AG04450 (cell line): ENCODE measurements around the gene ABCG4. TPM values are rescaled to one million over a fixed set of nuclear protein-coding genes. Genes with fewer than 3 reads are reported as not detected.

Source experiments
- CTCF ChIA-PET: fragments of 300-600, 350-600 bp; formaldehyde crosslinking; extraction: SDS; loops from one replicate; lab custom pipeline; 2022; ENCODE audit warnings: antibody characterized with exemption, inconsistent platforms; lab: Charles Lee
- POLR2A ChIA-PET: fragments of 350-600 bp; formaldehyde crosslinking; extraction: SDS; loops from one replicate; lab custom pipeline; 2021; ENCODE audit warnings: antibody characterized with exemption, inconsistent platforms; lab: Yijun Ruan, JAX
- DNase-seq: peaks from one replicate; pipeline ENCODE4 v3.0.0-alpha.2; 2011; ENCODE audit warnings: low read depth, low spot score
- H3K27ac ChIP-seq: one replicate; pipeline ENCODE4 v1.5.1; 2012; ENCODE audit warnings: low read depth, low read length, control low read depth
- H3K27me3 ChIP-seq: one replicate; pipeline ENCODE4 v1.6.0; 2012; ENCODE audit warnings: low read length; ENCODE audit not compliant: control insufficient read depth, insufficient read depth
- H3K4me3 ChIP-seq: 2 replicates; pipeline ENCODE4 v1.5.1; 2011; ENCODE audit warnings: mild to moderate bottlenecking, low read depth, low read length, control low read depth
- H3K9me3 ChIP-seq: 2 replicates; pipeline ENCODE4 v1.5.1; 2012; ENCODE audit warnings: low read length; ENCODE audit not compliant: control insufficient read depth, insufficient read depth
- polyA plus RNA-seq: library from polyadenylated mRNA; depleted of rRNA; stranded (reverse); fragments of >200 nt; gene quantifications from 2 replicates; pipeline ENCODE4 v1.2.3, GENCODE V29; 2011; rRNA removed
- TF ChIP-seq, protein P1 (sequence below): IDR thresholded peaks from 2 replicates; pipeline ENCODE4 v1.5.1; 2011; ENCODE audit warnings: low read depth, low read length, control low read depth, inconsistent platforms

ABCG4 gene
- polyA plus RNA-seq, 1 experiment: 0.21 TPM

DNA sequence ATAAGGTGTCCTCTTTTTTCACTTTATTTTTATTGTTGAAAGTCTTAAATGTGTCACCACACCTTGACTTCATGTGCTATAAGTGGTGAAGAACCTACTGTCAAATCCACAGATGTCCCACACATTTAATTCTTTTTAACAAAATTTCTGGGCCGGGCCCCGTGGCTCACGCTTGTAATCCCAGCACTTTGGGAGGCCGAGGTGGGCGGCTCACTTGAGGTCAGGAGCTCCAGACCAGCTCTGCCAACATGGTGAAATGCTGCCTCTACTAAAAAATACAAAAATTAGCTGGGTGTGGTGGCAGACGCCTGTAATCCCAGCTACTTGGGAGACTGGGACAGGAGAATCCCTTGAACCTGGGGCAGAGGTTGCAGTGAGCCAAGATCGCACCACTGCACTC is 60.3 kb downstream of the ABCG4 start:
- CTCF ChIA-PET: interaction anchor here (0.6 to 1.5 kb wide), 7 partner anchors 13 to 147 kb away, joined by 3 to 6 read pairs (median 4); no protein-coding TSS in a partner anchor
- DNase-seq: no peak
- H3K4me3 ChIP-seq: no peak overlapping the region
- H3K27me3 ChIP-seq: no peaks in the 10 kb centered on the region
- no peak overlapping the region for H3K27ac ChIP-seq
- no peaks in the 10 kb centered on the region; the same call in 1 of the 2 replicates for H3K9me3 ChIP-seq
- POLR2A ChIA-PET: no interaction called here
- TF ChIP-seq, protein P1, sequence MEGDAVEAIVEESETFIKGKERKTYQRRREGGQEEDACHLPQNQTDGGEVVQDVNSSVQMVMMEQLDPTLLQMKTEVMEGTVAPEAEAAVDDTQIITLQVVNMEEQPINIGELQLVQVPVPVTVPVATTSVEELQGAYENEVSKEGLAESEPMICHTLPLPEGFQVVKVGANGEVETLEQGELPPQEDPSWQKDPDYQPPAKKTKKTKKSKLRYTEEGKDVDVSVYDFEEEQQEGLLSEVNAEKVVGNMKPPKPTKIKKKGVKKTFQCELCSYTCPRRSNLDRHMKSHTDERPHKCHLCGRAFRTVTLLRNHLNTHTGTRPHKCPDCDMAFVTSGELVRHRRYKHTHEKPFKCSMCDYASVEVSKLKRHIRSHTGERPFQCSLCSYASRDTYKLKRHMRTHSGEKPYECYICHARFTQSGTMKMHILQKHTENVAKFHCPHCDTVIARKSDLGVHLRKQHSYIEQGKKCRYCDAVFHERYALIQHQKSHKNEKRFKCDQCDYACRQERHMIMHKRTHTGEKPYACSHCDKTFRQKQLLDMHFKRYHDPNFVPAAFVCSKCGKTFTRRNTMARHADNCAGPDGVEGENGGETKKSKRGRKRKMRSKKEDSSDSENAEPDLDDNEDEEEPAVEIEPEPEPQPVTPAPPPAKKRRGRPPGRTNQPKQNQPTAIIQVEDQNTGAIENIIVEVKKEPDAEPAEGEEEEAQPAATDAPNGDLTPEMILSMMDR: no peak

DNA sequence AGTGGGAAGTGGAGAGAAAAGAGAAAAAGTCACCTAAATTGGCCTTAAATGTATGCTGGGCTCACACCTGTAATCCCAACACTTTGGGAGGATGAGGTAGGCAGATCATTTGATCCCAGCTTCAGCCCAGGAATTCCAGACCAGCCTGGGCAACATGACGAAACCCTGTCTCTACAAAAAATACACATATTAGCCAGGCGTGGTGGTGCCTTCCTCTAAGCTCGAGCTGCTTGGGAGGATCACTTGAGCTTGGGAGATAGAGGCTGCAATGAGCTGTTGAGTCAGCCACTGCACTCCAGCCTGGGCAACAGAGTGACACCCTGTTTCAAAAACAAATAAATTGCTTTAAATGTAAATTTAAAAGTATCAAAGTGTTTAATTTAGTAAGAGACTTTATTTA is 61.2 kb downstream of the ABCG4 start:
- TF ChIP-seq, protein P1: no peak
- ChIA-PET CTCF (interaction anchor here (0.9 to 1.5 kb wide), 4 partner anchors 65 to 146 kb away, joined by 3 to 6 read pairs (median 4); no protein-coding TSS in a partner anchor), POLR2A (interaction anchor here (0.7 kb wide), 1 partner anchor 125 kb away, joined by 4 read pairs; no protein-coding TSS in a partner anchor)
- H3K27me3 ChIP-seq: no peaks in the 10 kb centered on the region
- no peak for DNase-seq
- H3K27ac ChIP-seq: no peak overlapping the region
- no peak overlapping the region for H3K4me3 ChIP-seq
- no peaks in the 10 kb centered on the region; the same call in 1 of the 2 replicates for H3K9me3 ChIP-seq

Other genes with a start within 250 kb of the ABCG4 start
- gene BCL9L, start 223.1 kb upstream of the ABCG4 start, polyA plus RNA-seq: 2.5 and 5.7 TPM in 2 replicates
- 0.20 TPM in 1 of 2 replicates, not detected in the other for gene UPK2, start 192.8 kb upstream of the ABCG4 start, polyA plus RNA-seq
- not detected in 2 replicates for gene FOXR1, start 177.3 kb upstream of the ABCG4 start, polyA plus RNA-seq
- gene CENATAC, start 150.9 kb upstream of the ABCG4 start, polyA plus RNA-seq: 11.4 and 13.5 TPM in 2 replicates
- gene RPS25, start 130.7 kb upstream of the ABCG4 start, polyA plus RNA-seq: 819 and 1,059 TPM in 2 replicates
- 95.3 and 100 TPM in 2 replicates for gene TRAPPC4, start 130.3 kb upstream of the ABCG4 start, polyA plus RNA-seq
- 12.5 and 14.9 TPM in 2 replicates for gene SLC37A4, start 118.2 kb upstream of the ABCG4 start, polyA plus RNA-seq
- 123 and 144 TPM in 2 replicates for gene HYOU1, start 91.8 kb upstream of the ABCG4 start, polyA plus RNA-seq
- gene VPS11, start 81.2 kb upstream of the ABCG4 start, polyA plus RNA-seq: 9.9 and 19.9 TPM in 2 replicates
- gene HMBS, start 64.2 kb upstream of the ABCG4 start, polyA plus RNA-seq: 38.5 and 43.3 TPM in 2 replicates
- gene DPAGT1, start 47.2 kb upstream of the ABCG4 start, polyA plus RNA-seq: 59.2 and 62.5 TPM in 2 replicates
- gene C2CD2L, start 41.7 kb upstream of the ABCG4 start, polyA plus RNA-seq: 2.8 and 3.4 TPM in 2 replicates
- 14.9 and 16.4 TPM in 2 replicates for gene HINFP, start 27.5 kb upstream of the ABCG4 start, polyA plus RNA-seq
- gene NLRX1, start 19.7 kb downstream of the ABCG4 start, polyA plus RNA-seq: 4.7 and 6.4 TPM in 2 replicates
- not detected in 2 replicates for gene NHERF4, start 36.4 kb downstream of the ABCG4 start, polyA plus RNA-seq
- gene CBL, start 57.3 kb downstream of the ABCG4 start, polyA plus RNA-seq: 19.9 and 24.3 TPM in 2 replicates
- gene MCAM, start 168.1 kb downstream of the ABCG4 start, polyA plus RNA-seq: 41.9 and 53.4 TPM in 2 replicates
- 27.1 and 35.3 TPM in 2 replicates for gene RNF26, start 185.5 kb downstream of the ABCG4 start, polyA plus RNA-seq
- gene C1QTNF5, start 191.8 kb downstream of the ABCG4 start, polyA plus RNA-seq: 8.3 and 10.9 TPM in 2 replicates
- gene MFRP, start 197.7 kb downstream of the ABCG4 start, polyA plus RNA-seq: not detected in 2 replicates
- 0.32 and 0.46 TPM in 2 replicates for gene USP2, start 232.6 kb downstream of the ABCG4 start, polyA plus RNA-seq